HL-60/S4 treated with retinoic acid at 250 ng/mL for 4 days and 3 days (cell line): Measurements from ENCODE around the gene OXCT2.
"Not testable (repeated sequence)": the region's sequence is repeated elsewhere in the genome, so short reads cannot be mapped to it uniquely, and the experiment has no call there.

Experiments
- in situ Hi-C: fragments of 300-500 bp; cut with MboI; formaldehyde crosslinking; loops from 2 replicates; pipeline ENCODE4 v1.7.0; 2022; ENCODE audit warnings: low sequenced_read_pairs

Gene OXCT2

GRCh38 chr1:39787964-39788363, 16.8 kb upstream of the OXCT2 start:
- in situ Hi-C loops, result not testable (repeated sequence)

- in situ Hi-C loops, result no loop called here
Observed at GRCh38 chr1:39787468-39787867, 16.3 kb upstream of the OXCT2 start.

GRCh38 chr1:39787108-39787375, 15.9 kb upstream of the OXCT2 start:
- in situ Hi-C loops, result not testable (repeated sequence)

GRCh38 chr1:39786303-39787107, 15.4 kb upstream of the OXCT2 start:
- in situ Hi-C loops, result not testable (repeated sequence)

GRCh38 chr1:39782685-39783084, 11.5 kb upstream of the OXCT2 start:
- in situ Hi-C loops, result not testable (repeated sequence)

GRCh38 chr1:39782103-39782502, 11.0 kb upstream of the OXCT2 start:
- in situ Hi-C loops, result no loop called here

GRCh38 chr1:39781349-39781715, 10.2 kb upstream of the OXCT2 start:
- in situ Hi-C loops, result no loop called here

GRCh38 chr1:39779821-39780220, 8.7 kb upstream of the OXCT2 start:
- in situ Hi-C loops, result no loop called here

GRCh38 chr1:39779137-39779536, 8.0 kb upstream of the OXCT2 start:
- in situ Hi-C loops, result no loop called here

- in situ Hi-C loops, result not testable (repeated sequence)
Observed at GRCh38 chr1:39778463-39779099, 7.4 kb upstream of the OXCT2 start.

GRCh38 chr1:39777896-39778295, 6.7 kb upstream of the OXCT2 start:
- in situ Hi-C loops, result not testable (repeated sequence)

GRCh38 chr1:39777306-39777705, 6.2 kb upstream of the OXCT2 start:
- in situ Hi-C loops, result no loop called here

GRCh38 chr1:39776886-39777285, 5.7 kb upstream of the OXCT2 start:
- in situ Hi-C loops, result no loop called here

- in situ Hi-C loops, result no loop called here
Observed at GRCh38 chr1:39776400-39776713, 5.2 kb upstream of the OXCT2 start.

- in situ Hi-C loops, result not testable (repeated sequence)
Observed at GRCh38 chr1:39775676-39776399, 4.7 kb upstream of the OXCT2 start.

GRCh38 chr1:39775141-39775540, 4.0 kb upstream of the OXCT2 start:
- in situ Hi-C loops, result not testable (repeated sequence)

GRCh38 chr1:39773369-39773979, 2.3 kb upstream of the OXCT2 start:
- in situ Hi-C loops, result not testable (repeated sequence)

GRCh38 chr1:39770100-39771021, 787 bp downstream of the OXCT2 start:
- in situ Hi-C loops, result not testable (repeated sequence)

- in situ Hi-C loops, result not testable (repeated sequence)
Observed at GRCh38 chr1:39769502-39769901, 1.6 kb downstream of the OXCT2 start.

- in situ Hi-C loops, result not testable (repeated sequence)
Observed at GRCh38 chr1:39766466-39766865, 4.7 kb downstream of the OXCT2 start.

GRCh38 chr1:39764512-39764911, 6.6 kb downstream of the OXCT2 start:
- in situ Hi-C loops, result not testable (repeated sequence)
